ENCODE data around the gene GLO1.
"Not testable (repeated sequence)": the region's sequence is repeated elsewhere in the genome, so short reads cannot be mapped to it uniquely, and the experiment has no call there.

The GLO1 gene

GRCh38 chr6:38705924-38706323 is 3.0 kb upstream of the GLO1 start:
- DNase-seq (ENCODE audit: low spot score): no peak

GRCh38 chr6:38703949-38704590 is 1.1 kb upstream of the GLO1 start:
- no peak for DNase-seq (ENCODE audit: low spot score)

DNA sequence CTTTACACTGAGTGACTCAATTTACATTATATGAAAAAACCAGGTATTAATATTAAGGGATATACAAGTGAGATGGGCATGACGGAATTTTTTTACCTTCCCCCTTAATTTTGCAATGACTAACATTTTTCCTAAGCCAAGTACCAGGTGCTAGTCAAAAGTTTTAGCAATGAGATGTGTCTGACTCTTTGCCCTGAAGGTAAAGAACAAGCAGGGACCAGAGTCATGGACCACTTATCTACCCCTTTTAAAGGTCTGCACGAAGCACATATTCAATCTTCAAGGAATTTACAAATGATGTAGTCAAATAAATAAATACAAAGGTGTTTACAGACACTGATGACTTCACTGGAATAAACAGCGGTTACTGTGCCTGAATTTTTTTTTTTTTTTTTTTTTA is 1.4 kb downstream of the GLO1 start:
- DNase-seq (ENCODE audit: low spot score): no peak

DNA sequence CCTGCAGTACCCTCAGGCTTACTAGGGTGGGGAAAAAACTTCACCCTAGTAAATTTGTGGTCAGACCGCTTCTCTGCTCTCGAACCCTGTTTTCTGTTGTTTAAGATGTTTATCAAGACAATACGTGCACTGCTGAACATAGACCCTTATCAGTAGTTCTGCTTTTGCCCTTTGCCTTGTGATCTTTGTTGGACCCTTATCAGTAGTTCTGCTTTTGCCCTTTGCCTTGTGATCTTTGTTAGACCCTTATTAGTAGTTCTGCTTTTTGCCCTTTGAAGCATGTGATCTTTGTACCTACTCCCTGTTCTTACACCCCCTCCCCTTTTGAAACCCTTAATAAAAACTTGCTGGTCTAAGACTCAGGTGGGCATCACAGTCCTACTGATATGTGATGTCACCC is 3.2 kb downstream of the GLO1 start:
- not testable (repeated sequence) for DNase-seq (ENCODE audit: low spot score)

DNA sequence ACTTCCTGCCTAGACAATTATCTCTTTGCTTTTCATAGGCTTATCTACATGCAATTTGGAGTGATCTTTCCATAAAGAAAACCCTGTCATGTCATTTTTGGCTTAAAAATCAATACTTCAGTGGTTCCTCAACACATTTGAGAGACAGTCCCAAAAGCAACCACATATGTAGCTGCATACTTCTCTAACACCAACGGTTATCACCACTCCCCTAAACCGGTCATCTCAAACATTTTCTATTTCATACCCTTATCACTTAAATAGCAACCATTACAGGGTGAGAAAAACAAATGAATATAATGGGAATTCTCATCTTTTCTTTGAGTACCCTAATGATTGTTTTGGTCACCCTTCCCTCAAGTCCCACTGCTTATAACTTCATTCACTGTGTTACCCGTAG is 5.1 kb downstream of the GLO1 start:
- DNase-seq (ENCODE audit: low spot score): no peak

DNA sequence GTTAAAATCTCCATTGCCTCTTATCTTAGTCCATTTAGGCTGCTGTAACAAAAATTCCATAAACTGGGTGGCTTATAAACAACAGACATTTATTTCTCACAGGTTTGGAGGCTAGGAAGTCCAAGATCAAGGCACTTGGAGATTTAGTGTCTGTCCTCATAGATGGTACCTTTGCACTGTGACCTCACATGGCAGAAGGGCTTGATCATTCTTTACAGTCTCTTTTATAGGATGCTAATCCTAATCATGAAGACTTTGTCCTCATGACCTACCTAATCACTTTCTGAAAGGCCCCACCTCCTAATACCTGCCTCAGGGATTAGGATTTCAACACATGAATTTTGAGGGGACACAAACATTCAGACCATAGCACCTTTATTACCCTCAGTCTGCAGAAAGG is 6.6 kb downstream of the GLO1 start:
- DNase-seq (ENCODE audit: low spot score): no peak

- DNase-seq (ENCODE audit: low spot score): no peak
Measured at GRCh38 chr6:38695933-38696332, 7.0 kb downstream of the GLO1 start.

GRCh38 chr6:38695227-38695900 is 7.6 kb downstream of the GLO1 start:
- no peak for DNase-seq (ENCODE audit: low spot score)

GRCh38 chr6:38688579-38689087 is 14.3 kb downstream of the GLO1 start:
- DNase-seq (ENCODE audit: low spot score): no peak

DNA sequence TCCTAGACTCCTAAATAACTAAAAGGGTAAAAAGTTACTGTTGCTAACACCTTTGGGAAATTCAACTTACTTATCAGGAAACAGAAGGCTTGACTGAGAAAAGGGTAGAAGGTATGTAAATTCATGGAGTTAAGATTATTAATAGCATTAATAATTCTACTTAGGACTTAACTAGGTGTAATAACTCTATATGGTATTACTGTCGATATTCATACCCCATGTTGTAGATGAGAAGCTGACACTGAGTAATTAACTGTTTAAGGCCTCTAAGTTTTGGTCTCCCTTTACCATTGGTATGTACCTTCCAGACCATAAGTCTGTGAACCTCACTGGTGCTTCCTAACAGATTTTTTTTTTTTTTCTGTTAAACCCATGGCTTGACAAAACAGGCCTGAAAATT is 15.4 kb downstream of the GLO1 start:
- no peak for DNase-seq (ENCODE audit: low spot score)

GRCh38 chr6:38687043-38687353 is 15.9 kb downstream of the GLO1 start:
- DNase-seq (ENCODE audit: low spot score): no peak

DNA sequence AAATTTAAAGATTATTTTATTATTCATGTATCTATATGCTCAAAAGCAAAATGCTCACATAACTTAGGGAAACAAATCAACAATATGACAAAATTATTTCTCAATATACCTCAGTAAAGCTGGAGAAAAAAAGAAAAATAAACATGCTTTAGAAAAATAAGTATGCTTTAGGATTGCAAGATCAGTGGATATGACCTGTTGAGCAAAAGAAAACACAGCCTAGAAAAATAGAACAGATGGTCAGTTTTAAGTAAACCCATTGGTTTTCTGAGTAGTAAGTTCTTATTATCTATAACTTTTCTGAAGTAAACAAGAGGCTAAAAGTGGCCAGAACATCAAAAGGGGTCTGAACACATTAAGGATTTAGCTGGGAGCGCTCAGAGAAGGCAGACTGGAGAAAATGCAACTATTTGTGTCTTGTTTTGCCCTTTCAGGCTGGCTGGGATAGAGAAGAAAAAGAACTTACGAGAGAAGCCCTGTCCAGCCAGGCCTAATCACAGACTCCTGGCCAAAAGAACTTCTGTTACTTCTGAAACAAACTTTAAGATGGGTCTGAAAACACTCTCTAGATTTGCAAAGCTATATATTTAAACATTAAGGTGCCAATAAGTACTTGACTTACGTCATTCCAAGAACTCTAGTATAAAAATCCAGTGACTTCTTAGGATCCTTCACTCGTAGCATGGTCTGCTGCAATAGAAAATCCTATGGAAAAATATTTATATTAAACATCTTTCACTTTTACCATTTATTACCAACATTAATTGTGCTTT is 16.5 kb downstream of the GLO1 start:
- no peak for DNase-seq (ENCODE audit: low spot score)

- no peak for DNase-seq (ENCODE audit: low spot score)
Measured at GRCh38 chr6:38684904-38685303, 18.0 kb downstream of the GLO1 start.

DNA sequence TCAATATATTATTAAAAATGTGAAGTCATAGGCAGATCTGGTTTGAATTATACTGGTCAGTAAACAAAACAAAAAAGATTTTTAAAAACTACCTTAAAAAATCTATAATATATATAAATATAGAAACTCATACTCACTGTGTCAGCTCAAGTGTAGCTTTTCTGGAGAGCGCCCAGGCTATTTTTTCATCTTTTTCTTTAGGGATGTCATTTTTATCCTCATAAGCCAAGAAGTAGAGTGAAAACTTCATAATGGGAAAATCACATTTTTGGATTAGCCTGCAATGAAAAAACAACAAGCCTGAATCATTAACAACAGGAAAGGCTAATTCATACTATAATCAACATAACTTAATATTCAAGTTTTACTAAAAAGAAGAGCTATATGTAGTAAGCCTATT is 18.7 kb downstream of the GLO1 start:
- DNase-seq (ENCODE audit: low spot score): no peak

DNA sequence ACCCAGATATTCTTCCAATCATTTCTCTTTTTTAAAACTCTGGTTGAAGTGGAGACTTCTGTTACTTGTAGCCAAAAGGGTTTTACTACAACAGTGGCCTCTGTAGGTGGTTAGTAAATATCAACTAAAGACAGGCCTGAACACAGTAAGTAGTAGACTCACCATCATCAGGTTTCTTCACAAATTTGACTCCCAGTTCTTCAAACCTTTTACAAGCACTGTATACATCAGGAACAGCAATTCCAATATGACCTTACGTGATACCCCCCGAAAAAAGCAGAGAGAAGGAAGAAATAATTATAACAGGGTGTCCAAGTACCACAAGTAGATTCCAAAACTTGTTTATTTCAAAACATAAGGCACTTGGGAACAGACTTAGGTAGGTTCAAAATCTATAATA is 21.1 kb downstream of the GLO1 start:
- no peak for DNase-seq (ENCODE audit: low spot score)

GRCh38 chr6:38679668-38680067 is 23.3 kb downstream of the GLO1 start:
- no peak for DNase-seq (ENCODE audit: low spot score)

DNA sequence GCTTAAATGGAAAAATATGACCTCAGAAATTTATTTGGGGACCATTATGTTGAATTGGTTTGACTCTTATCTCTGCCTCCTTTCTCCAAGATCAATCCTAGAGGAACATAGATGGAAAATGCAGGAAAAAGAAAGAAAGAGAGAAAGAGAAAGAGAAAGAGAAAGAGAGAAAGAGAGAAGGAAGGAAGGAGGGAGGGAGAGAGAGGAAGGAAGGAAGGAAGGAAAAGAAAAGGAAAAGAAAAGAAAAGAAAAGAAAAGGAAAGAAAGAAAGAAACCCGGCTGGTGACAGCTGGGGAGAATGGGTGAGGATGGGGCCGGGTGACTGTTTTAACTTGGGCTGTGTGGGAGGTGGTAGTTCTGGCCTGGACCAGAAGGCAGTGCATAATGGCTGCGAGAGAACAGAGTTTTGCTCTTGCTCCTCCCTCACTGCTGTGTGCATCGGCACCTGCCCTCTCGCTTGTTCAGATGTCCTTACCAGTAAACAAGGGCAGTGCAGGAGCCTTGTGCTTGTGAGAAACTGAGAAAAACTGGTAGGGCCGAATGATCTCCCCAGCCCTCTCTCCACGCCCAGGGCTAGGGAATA is 24.7 kb downstream of the GLO1 start:
- DNase-seq (ENCODE audit: low spot score): no peak

- DNase-seq (ENCODE audit: low spot score): no peak
Measured at GRCh38 chr6:38676974-38677544, 25.9 kb downstream of the GLO1 start.

GRCh38 chr6:38676236-38676973 is 26.5 kb downstream of the GLO1 start:
- DNase-seq (ENCODE audit: low spot score): no peak

GRCh38 chr6:38673397-38674165 is 29.4 kb downstream of the GLO1 start:
- no peak for DNase-seq (ENCODE audit: low spot score)

DNA sequence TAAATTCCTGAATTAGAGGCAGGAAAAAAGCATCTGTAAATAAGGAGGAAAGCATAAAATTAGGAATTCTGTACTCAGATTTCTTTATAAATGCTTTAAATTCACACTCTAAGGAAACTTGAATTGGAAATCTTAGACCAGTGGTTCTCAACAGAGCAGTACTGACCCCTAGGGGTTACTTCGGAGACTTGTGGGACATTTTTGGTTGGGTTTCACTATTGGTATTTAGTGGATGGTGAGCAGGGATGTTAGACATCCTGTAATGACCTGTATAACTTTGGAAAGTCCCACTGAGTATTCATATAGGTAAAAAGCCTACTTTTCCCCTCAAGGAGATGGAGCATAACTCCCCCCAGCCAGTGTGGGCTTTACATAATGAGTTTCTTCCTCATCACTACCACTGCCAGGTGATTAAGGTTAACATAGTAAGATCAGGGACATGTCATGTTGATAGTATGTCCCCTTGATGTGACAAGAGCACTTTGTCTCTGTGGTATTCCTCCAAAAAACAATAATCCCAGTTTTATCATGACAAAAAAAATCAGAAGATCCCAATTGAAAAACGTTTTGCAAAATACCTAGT is 31.0 kb downstream of the GLO1 start:
- DNase-seq (ENCODE audit: low spot score): peak; percentile 43
